Loucy (cell line): ENCODE results near the gene IPPK.

Experiments
- CTCF ChIP-seq: fragments of 200-600 bp; sonication (generic); conservative IDR thresholded peaks from 2 replicates; pipeline ENCODE4 v1.5.1; 2014; ENCODE audit warnings: mild to moderate bottlenecking, antibody characterized with exemption, low read length
- EZH2phosphoT487 ChIP-seq: fragments of 200-600 bp; IDR thresholded peaks from 2 replicates; pipeline ENCODE4 v1.6.1; 2018; ENCODE audit warnings: antibody characterized with exemption, mild to moderate bottlenecking, moderate library complexity, borderline replicate concordance

- TF ChIP-seq CTCF (no peak), EZH2phosphoT487 (no peak)
Observed at GRCh38 chr9:92665836-92666235, 4.1 kb downstream of the IPPK start.
